ENCODE data around the gene KRT81.

Gene KRT81

GRCh38 chr12:52238207-52238840, 53.0 kb downstream of the KRT81 start:
- DNase-seq: no peak

- no peak for DNase-seq
Measured at GRCh38 chr12:52236386-52237050, 54.8 kb downstream of the KRT81 start.
